T-helper 9 cell (primary cell): ENCODE results near the gene DGKI.

Source experiments
- DNase-seq: peaks from one replicate; pipeline ENCODE4 v3.0.0-alpha.2; 2020

Gene DGKI

DNA sequence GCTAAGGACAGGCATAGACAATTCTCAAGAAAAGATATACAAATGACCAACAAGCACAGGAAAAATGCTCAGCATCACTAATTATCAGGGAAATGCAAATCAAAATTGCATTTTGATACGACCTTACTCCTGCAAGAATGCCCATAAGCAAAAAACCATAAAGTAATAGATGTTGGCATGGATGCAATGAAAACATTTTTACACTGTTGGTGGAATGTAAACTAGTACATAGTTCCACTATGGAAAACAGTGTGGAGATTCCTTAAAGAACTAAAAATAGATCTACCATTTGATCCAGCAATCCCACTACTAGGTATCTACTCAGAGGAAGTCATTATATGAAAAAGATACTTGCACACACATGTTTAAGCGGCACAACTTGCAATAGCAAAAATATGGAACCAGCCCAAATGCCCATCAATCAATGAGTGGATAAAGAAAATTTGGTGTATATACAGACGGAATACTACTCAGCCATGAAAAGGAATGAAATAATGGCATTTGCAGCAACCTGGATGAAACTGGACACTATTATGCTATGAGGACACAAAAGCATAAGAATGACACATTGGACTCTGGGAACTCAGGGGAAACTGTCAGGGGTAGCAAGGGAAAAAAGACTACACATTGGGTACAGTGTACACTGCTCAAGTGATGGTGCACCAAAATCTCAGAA lies 59.3 kb downstream of the DGKI start:
- DNase-seq = no peak

DNA sequence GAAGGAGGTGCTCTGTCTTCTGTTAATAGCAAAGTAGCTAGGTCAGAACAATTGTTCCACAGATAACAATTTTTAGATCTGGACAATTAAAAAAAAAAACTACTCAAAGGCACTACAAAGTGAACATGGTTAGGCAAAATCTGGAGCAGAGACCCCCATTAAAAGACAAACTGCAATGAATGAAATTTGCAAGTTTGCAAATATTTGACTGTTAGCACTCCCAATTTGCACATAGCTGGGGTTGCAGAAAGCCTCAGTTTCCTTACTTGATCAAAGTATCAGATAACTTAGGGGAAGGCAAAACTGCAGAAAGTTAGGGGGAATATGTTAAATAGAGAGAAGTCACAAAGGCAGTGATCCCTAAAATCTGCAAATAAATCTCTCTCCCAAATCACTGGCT lies 68.3 kb downstream of the DGKI start:
- DNase-seq = no peak

GRCh38 chr7:137774793-137775201 lies 72.0 kb downstream of the DGKI start:
- no peak for DNase-seq

GRCh38 chr7:137772748-137773147 lies 74.0 kb downstream of the DGKI start:
- no peak for DNase-seq

- no peak for DNase-seq
These were observed 74.5 kb downstream of the DGKI start for GRCh38 chr7:137772316-137772715.

GRCh38 chr7:137771679-137772078 lies 75.1 kb downstream of the DGKI start:
- DNase-seq = no peak

DNA sequence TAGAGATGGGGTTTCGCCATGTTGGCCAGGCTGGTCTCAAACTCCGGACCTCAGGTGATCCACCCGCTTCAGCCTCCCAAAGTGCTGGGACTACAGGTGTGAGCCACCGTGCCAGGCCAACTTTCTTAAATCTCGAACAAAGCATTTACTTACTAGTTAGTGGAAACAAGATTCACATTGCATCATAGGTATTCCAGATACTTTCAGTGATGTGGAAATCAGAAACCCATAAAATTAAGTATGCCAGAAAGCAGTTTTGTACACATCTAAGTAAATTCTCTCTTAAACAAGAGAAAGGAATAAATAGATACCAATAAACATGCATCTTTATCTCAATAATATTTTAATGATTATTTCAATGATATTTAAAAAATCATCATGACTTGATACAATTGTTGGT lies 75.5 kb downstream of the DGKI start:
- DNase-seq = no peak

GRCh38 chr7:137768366-137768765 lies 78.4 kb downstream of the DGKI start:
- DNase-seq = no peak

DNA sequence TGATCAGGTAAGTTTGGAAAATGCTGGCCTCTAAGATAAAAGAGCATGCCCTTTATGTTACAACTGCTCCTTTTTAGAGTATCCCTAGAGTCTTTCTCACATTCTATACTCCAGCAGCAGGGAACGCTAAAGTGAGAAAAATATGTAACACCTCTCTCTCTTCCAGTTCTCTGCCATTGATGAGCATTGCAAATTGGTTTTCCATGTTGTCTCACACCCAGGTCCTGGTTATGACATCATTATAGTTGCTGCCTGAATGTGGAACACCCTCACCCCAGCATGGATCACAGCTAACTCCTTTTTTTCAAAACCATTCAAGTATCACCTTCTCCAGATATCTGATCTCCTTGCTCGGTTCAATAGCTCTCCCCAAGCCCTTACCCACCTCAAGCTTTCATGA lies 84.4 kb downstream of the DGKI start:
- no peak for DNase-seq

- DNase-seq = no peak
These were observed 86.7 kb downstream of the DGKI start for GRCh38 chr7:137760111-137760510.

GRCh38 chr7:137757146-137757925 lies 89.4 kb downstream of the DGKI start:
- no peak for DNase-seq

DNA sequence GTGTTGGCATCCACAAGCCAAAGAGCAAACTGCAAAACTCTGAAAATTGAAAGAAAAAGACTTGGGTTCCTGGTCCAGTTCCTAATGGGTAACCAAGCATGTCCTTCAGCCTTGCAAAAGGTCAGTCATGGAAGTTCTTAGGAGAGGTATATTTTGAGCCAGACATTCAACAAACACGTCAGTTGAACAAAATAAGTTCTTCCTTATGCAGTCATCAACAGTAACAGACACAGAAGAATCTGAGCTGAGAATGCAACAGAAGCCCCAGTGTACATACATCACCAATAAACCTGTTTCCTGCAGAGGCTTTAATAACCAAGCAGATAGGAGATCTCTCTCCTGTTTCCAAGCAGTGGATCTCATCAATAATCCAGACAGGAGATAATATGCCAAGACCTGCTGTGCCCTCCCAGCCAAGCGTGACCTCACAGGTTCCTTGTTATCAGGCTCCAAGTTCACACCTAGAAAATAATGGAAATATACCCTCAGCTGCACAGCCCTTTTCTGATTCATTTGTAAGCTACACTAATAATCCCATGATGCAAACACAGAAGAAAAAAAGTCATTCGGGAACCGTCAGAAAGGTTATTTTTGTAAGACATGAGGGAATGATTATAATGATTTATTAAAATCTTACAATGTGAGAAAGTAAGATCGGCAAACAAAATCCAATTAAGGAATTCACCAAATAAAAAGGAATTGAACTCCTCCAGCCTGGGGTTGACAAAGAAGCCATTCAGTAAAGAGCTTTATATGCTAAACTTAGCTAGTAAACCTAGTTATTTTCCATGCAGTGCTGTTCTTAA lies 90.7 kb downstream of the DGKI start:
- no peak for DNase-seq

DNA sequence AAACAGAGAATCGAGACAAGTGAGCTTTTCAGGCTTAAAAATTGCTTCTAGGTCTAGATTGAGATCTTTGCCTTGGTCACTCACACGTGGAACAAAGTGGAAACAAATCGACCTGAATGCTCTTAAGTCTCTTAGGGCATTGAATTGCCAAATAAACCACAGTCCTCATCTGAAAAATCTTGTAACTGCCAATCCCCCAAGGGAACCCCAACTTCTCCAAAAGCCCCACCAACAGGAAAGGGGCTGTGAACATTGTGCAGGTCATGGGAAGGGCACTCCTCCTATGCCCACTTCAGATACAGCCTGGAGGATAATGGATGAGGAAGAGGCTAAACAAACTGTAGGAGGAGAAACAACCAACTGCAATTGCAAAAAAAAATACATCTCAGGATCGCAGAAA lies 91.3 kb downstream of the DGKI start:
- no peak for DNase-seq

- DNase-seq = no peak
These were observed 92.6 kb downstream of the DGKI start for GRCh38 chr7:137753948-137754851.

DNA sequence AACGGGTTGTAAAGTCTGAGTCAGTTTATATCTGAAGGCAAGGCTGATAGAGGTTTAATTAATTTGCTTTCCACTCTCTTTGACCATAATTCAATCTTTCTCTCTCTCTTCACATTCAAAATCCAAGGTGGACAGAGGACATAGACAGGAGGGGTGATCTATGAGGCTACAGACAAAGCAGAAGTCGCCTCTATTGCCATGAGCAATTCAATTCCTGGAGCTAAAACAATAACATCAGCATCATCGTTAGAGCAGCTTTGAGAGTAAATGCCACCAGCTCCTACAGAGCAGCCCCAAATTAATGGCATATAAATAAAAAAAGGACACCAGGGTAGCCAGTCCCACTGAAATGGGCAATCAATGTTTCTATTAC lies 93.2 kb downstream of the DGKI start:
- DNase-seq = no peak

DNA sequence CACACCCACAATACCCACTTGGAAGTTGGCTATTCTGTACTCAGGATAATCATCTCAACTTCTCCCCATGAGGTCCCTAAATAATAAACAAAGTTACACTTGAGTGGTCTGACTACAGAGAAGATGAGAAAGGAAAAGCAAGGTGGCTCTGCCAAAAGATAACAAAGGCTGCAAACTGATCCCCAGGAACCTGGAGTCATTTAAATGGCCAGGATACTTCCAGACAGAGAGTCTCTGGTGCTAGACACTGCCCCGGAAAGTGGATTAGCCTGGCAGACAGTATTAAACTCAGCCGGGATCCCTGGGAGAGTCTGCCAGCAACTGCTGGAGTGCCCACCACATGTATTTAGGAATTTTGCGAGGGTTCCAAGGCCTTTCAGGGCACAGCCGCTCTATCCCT lies 93.7 kb downstream of the DGKI start:
- no peak for DNase-seq

DNA sequence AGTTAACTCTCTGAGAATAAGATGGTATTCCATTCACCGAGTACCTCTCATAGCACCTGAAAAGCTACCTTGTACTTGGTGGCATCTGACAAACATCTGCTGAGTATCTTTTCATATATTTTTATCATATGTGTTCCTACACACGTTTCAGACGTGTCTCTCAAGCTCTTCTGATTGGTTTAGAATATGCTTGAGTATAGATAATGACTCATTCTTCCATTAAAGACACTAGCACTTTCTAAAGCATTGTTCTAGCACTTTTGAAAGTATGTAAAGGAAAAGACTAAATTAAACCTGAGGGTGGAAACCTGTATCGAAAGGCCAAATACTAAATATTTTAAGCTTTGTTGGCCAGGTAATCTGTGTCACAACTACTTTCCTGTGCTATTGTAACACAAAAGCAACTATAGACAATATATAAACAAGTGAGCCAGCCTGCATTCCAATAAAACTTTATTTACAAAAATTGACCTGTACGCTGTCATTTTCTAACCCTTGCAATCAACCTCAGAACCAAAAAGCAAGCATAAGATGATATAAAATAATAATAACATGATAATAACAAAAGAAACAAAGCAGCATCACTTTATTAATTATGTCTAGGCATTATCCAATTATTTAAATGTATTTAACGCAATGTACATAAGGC lies 95.3 kb downstream of the DGKI start:
- DNase-seq = no peak

- DNase-seq = no peak
These were observed 99.3 kb downstream of the DGKI start for GRCh38 chr7:137747359-137748031.

DNA sequence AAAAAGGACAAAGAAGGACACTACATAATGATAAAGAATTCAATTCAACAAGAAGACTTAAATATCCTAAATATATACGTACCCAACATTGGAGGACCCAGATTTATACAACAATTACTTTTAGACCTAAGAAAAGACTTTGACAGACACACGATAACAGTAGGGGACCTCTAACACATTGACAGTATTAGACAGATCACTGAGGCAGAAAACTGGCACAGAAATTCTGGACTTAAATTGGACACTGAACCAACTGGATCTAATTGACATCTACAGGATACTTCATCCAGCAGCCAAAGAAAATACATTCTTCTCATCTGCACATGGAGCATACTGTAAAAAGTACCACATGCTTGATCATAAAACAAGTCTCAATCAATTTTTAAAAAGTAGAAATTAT lies 103.8 kb downstream of the DGKI start:
- DNase-seq = no peak

DNA sequence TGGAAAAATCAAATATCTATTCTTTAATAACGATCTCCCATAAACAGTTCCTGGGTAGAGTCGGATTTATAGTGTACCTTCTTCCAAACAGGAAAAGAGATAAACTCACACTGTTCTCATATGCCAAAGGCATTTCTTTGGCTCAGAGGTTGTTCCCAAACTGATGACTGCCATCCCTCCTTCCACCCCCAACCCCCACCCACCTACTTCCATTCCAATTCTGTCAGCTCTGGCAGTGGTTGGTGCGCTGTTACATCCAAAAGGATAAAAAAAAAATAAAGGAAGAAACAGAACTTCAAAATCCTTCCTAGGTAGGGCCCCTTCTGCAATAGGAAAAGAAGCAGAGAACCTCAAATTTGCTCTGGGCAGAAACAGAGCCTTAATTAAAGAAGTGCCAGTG lies 104.7 kb downstream of the DGKI start:
- DNase-seq = no peak

- DNase-seq = no peak
These were observed 105.3 kb downstream of the DGKI start for GRCh38 chr7:137741443-137741842.

DNA sequence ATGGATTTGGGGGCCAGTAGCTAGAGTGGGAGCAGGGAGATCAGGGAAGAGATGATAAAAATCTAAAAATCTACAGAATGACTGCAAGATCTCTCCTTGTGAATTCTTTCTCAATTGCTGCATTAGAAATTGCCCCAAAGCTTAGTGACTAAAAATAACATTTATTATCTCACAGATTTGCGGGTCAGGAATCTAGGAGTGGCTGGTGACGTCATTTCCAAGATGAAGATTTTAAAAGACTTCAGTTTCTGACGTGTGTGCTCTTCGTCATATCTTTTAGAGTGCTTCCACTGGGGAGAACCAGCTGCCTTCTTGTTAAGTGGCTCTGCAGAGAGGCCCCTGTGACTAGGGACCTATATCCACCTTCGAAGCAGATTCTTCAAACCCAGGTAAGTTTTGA lies 112.6 kb downstream of the DGKI start:
- DNase-seq = no peak
